MCF 10A (cell line): ENCODE results near the gene GNG13. TPM values are rescaled to one million over a fixed set of nuclear protein-coding genes. Genes with fewer than 3 reads are reported as not detected.

Source experiments
- BruUV-seq: library from RNA; stranded (reverse); fragments of 400-500 nt; replicated peaks from 2 replicates; lab custom pipeline; 2021; lab: Mats Ljungman, UMichigan
- CTCF ChIA-PET: fragments of 300-600 bp; sonication (Branson Sonifier 250); formaldehyde crosslinking; extraction: SDS; loops from one replicate; lab custom pipeline; 2021; ENCODE audit warnings: antibody characterized with exemption, inconsistent platforms; lab: Yijun Ruan, JAX
- POLR2A ChIA-PET: fragments of 300-600, 350-650 bp; sonication (Branson Sonifier 250); formaldehyde crosslinking; extraction: SDS; loops from one replicate; lab custom pipeline; 2020; ENCODE audit warnings: antibody characterized with exemption, inconsistent platforms; lab: Yijun Ruan, JAX
- DNase-seq: peaks from one replicate; pipeline ENCODE4 v3.0.0-alpha.2; 2018; ENCODE audit not compliant: unreplicated experiment
- H3K27ac Mint-ChIP-seq: one replicate; pipeline ENCODE4 v1.8.0; 2022; ENCODE audit warnings: mild to moderate bottlenecking, low read depth, mixed read lengths; ENCODE audit not compliant: unreplicated experiment
- H3K27me3 Mint-ChIP-seq: one replicate; pipeline ENCODE4 v1.8.0; 2022; ENCODE audit warnings: mixed read lengths; ENCODE audit not compliant: insufficient read depth, unreplicated experiment
- H3K36me3 Mint-ChIP-seq: one replicate; pipeline ENCODE4 v1.8.0; 2022; ENCODE audit warnings: mild to moderate bottlenecking, moderate library complexity, mixed read lengths; ENCODE audit not compliant: insufficient read depth, unreplicated experiment
- H3K4me1 Mint-ChIP-seq: one replicate; pipeline ENCODE4 v1.8.0; 2022; ENCODE audit warnings: mixed read lengths; ENCODE audit not compliant: insufficient read depth, unreplicated experiment
- H3K4me3 Mint-ChIP-seq: one replicate; pipeline ENCODE4 v1.8.0; 2022; ENCODE audit warnings: mild to moderate bottlenecking, moderate library complexity, mixed read lengths; ENCODE audit not compliant: unreplicated experiment
- H3K9me3 Mint-ChIP-seq: one replicate; pipeline ENCODE4 v1.8.0; 2022; ENCODE audit warnings: mixed read lengths; ENCODE audit not compliant: unreplicated experiment
- intact Hi-C: fragments of 100-400 bp; cut with micrococcal nuclease; formaldehyde crosslinking; loops from 2 replicates; pipeline ENCODE4 v1.14.1; 2022
- microRNA-seq: library from miRNA; unstranded; fragments of <30 nt; microRNA quantifications from one replicate; pipeline ENCODE4 v1.2.0, GENCODE V29; 2022
- total RNA-seq: library from RNA; stranded (reverse); gene quantifications from 2 replicates; pipeline ENCODE4 v1.2.3, GENCODE V29; 2022
- TF ChIP-seq, protein P1 (sequence below): fragments of 200-600 bp; IDR thresholded peaks from one replicate; pipeline ENCODE4 v1.8.0; 2022; ENCODE audit warnings: antibody characterized with exemption, mild to moderate bottlenecking; ENCODE audit not compliant: unreplicated experiment

Gene GNG13
- total RNA-seq, 1 experiment from 2014 or later = not detected

DNA sequence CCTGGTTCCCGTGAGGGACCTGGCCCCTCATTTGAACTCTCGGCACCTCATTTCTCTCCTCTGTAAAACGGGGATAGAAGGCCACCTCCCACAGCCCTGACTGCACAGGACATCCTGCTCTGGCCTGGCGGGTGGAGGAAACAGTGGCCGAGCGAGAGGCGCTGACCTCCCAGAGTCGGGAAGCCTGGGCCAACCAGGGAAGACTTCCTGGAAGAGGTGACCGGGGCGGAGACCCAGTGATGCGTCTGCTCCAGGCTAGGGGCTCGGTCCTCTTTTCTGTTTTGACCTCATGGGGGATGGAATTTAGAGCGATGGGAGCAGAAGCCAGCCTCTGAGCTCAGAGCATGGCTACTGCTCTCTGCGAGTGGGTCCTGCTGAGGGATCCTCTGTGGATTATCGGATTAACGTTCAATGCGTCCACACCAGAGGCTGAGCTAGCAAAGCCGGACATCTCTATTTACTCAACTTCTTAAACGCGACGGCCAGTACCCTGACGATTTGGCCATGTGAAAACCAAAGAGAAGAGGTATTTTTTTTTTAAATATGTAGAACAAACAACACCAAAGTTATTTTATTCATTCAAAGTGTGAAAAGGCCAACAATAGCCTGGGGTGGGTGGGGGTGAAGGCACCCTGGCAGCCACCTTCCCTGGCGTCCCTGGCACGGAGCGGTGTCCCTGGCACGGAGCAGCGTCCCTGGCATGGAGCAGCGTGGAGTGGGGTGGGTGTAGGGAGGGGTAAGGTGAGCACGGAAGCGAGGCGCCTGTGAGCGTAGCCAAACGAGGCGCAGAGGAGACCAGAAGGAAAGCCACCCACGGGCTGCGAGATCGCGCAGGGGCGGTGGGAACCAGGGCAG is 49.2 kb downstream of the GNG13 start:
- intact Hi-C loops = no loop called here
- no peaks in the 10 kb centered on the region for H3K36me3 Mint-ChIP-seq
- no peak overlapping the region for H3K27ac Mint-ChIP-seq
- TF ChIP-seq, protein P1, sequence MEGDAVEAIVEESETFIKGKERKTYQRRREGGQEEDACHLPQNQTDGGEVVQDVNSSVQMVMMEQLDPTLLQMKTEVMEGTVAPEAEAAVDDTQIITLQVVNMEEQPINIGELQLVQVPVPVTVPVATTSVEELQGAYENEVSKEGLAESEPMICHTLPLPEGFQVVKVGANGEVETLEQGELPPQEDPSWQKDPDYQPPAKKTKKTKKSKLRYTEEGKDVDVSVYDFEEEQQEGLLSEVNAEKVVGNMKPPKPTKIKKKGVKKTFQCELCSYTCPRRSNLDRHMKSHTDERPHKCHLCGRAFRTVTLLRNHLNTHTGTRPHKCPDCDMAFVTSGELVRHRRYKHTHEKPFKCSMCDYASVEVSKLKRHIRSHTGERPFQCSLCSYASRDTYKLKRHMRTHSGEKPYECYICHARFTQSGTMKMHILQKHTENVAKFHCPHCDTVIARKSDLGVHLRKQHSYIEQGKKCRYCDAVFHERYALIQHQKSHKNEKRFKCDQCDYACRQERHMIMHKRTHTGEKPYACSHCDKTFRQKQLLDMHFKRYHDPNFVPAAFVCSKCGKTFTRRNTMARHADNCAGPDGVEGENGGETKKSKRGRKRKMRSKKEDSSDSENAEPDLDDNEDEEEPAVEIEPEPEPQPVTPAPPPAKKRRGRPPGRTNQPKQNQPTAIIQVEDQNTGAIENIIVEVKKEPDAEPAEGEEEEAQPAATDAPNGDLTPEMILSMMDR = no peak
- no peaks in the 10 kb centered on the region for H3K9me3 Mint-ChIP-seq
- DNase-seq = no peak
- no TSS peak for BruUV-seq
- H3K4me3 Mint-ChIP-seq = no peak overlapping the region
- ChIA-PET CTCF (interaction anchor here (0.5 to 2.7 kb wide), 6 partner anchors 10 to 39 kb away, joined by 3 to 16 read pairs (median 5); partner anchors contain the start of gene CIAO3), POLR2A (interaction anchor here (0.6 to 2.9 kb wide), 4 partner anchors 10 to 207 kb away, joined by 3 to 26 read pairs (median 3); partner anchors contain the start of gene MSLN)
- no peaks in the 10 kb centered on the region for H3K27me3 Mint-ChIP-seq
- no peaks in the 10 kb centered on the region for H3K4me1 Mint-ChIP-seq

- BruUV-seq = no TSS peak
- Mint-ChIP-seq H3K4me3 (no peak overlapping the region), H3K27me3 (no peaks in the 10 kb centered on the region), H3K27ac (no peak overlapping the region), H3K9me3 (no peaks in the 10 kb centered on the region), H3K36me3 (no peaks in the 10 kb centered on the region), H3K4me1 (no peaks in the 10 kb centered on the region)
- ChIA-PET POLR2A (interaction anchor here (0.7 to 2.9 kb wide), 4 partner anchors 10 to 38 kb away, joined by 3 to 26 read pairs (median 4); partner anchors contain the start of gene MSLN), CTCF (interaction anchor here (0.5 to 2.7 kb wide), 4 partner anchors 10 to 38 kb away, joined by 4 to 16 read pairs (median 10); partner anchors contain the start of gene CIAO3)
- TF ChIP-seq, protein P1 = no peak
- no peak for DNase-seq
- intact Hi-C loops = no loop called here
These were observed 50.0 kb downstream of the GNG13 start for GRCh38 chr16:750485-750884.

DNA sequence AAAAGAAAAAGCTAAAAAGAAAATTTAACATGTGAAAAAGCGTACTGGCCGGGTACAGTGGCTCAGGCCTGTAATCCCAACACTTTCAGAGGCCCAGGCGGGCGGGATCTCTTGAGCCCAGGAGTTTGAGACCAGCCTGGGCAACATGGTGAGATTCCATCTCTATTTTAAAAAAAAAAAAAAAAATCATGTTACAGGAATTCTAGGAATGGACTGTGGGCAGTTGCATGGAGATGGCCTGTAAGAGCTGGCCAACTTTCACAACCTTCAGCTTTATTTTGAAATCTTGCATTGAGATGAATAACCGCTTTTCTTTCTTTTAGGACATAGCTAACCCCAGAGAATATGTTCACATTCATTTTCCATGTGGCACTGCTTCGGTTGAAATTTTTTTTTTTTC is 51.5 kb downstream of the GNG13 start:
- Mint-ChIP-seq H3K9me3 (no peaks in the 10 kb centered on the region), H3K36me3 (no peaks in the 10 kb centered on the region), H3K27ac (no peak overlapping the region), H3K27me3 (no peaks in the 10 kb centered on the region), H3K4me1 (no peaks in the 10 kb centered on the region), H3K4me3 (no peak overlapping the region)
- intact Hi-C loops = no loop called here
- peak; percentile 56 for DNase-seq
- TF ChIP-seq, protein P1 = no peak
- BruUV-seq = no TSS peak
- CTCF ChIA-PET = interaction anchor here (0.5 to 3.7 kb wide), 9 partner anchors 29 to 1365 kb away, joined by 3 to 19 read pairs (median 4); partner anchors contain the start of gene ANTKMT
- POLR2A ChIA-PET = interaction anchor here (0.6 to 2.9 kb wide), 18 partner anchors 8 to 956 kb away, joined by 3 to 26 read pairs (median 4); partner anchors contain the start of genes ANTKMT, CHTF18, CIAO3 and MSLN

Small RNA genes lying within 50 kb of the gene (microRNA-seq; reads per million reads assigned to microRNA genes)
- gene MIR662 = not detected

Other genes starting within 250 kb of the GNG13 start
- gene PRR35, start 240.3 kb downstream of the GNG13 start, total RNA-seq = not detected in 2 replicates
- gene NHLRC4, start 233.7 kb downstream of the GNG13 start, total RNA-seq = not detected in 2 replicates
- gene PIGQ, start 230.8 kb downstream of the GNG13 start, total RNA-seq = 45.6 and 47.4 TPM in 2 replicates
- gene RAB40C, start 210.7 kb downstream of the GNG13 start, total RNA-seq = 17.1 and 17.7 TPM in 2 replicates
- 0.14 and 0.17 TPM in 2 replicates for gene WFIKKN1, start 169.7 kb downstream of the GNG13 start, total RNA-seq
- 104 and 106 TPM in 2 replicates for gene METTL26, start 164.4 kb downstream of the GNG13 start, total RNA-seq
- 43.6 and 44.6 TPM in 2 replicates for gene MCRIP2, start 158.9 kb downstream of the GNG13 start, total RNA-seq
- 40.4 and 47.9 TPM in 2 replicates for gene WDR90, start 151.4 kb downstream of the GNG13 start, total RNA-seq
- 110 and 118 TPM in 2 replicates for gene RHOT2, start 132.6 kb downstream of the GNG13 start, total RNA-seq
- 3.0 and 4.5 TPM in 2 replicates for gene RHBDL1, start 125.1 kb downstream of the GNG13 start, total RNA-seq
- gene STUB1, start 120.3 kb downstream of the GNG13 start, total RNA-seq = 99.3 and 124 TPM in 2 replicates
- 23.6 and 33.4 TPM in 2 replicates for gene JMJD8, start 116.4 kb downstream of the GNG13 start, total RNA-seq
- gene WDR24, start 110.3 kb downstream of the GNG13 start, total RNA-seq = 12.2 and 13.9 TPM in 2 replicates
- gene FBXL16, start 94.9 kb downstream of the GNG13 start, total RNA-seq = 40.5 and 48.2 TPM in 2 replicates
- gene METRN, start 85.6 kb downstream of the GNG13 start, total RNA-seq = 56.3 and 69.5 TPM in 2 replicates
- 54.7 and 55.8 TPM in 2 replicates for gene ANTKMT, start 79.6 kb downstream of the GNG13 start, total RNA-seq
- gene CCDC78, start 74.3 kb downstream of the GNG13 start, total RNA-seq = 4.6 and 6.0 TPM in 2 replicates
- 20.1 and 24.5 TPM in 2 replicates for gene HAGHL, start 73.6 kb downstream of the GNG13 start, total RNA-seq
- 28.5 and 31.1 TPM in 2 replicates for gene CIAO3, start 59.7 kb downstream of the GNG13 start, total RNA-seq
- 18.1 and 25.2 TPM in 2 replicates for gene MSLN, start 40.0 kb downstream of the GNG13 start, total RNA-seq
- gene RPUSD1, start 12.4 kb downstream of the GNG13 start, total RNA-seq = 19.8 and 24.9 TPM in 2 replicates
- 22.7 and 30.9 TPM in 2 replicates for gene CHTF18, start 12.1 kb downstream of the GNG13 start, total RNA-seq
- 9.9 and 11.2 TPM in 2 replicates for gene LMF1, start 170.2 kb upstream of the GNG13 start, total RNA-seq
- gene SOX8, start 181.0 kb upstream of the GNG13 start, total RNA-seq = not detected in 2 replicates